ENCODE data around the gene THRA. TPM values are rescaled to one million over a fixed set of nuclear protein-coding genes. Genes with fewer than 3 reads are reported as not detected.
A peak's percentile ranks its signal among the peaks of the same experiment; 100 is the strongest.

Gene THRA
- total and polyA plus RNA-seq, 5 donors from 2014 or later: 10.7 to 29.4 (median 15.2) TPM

DNA sequence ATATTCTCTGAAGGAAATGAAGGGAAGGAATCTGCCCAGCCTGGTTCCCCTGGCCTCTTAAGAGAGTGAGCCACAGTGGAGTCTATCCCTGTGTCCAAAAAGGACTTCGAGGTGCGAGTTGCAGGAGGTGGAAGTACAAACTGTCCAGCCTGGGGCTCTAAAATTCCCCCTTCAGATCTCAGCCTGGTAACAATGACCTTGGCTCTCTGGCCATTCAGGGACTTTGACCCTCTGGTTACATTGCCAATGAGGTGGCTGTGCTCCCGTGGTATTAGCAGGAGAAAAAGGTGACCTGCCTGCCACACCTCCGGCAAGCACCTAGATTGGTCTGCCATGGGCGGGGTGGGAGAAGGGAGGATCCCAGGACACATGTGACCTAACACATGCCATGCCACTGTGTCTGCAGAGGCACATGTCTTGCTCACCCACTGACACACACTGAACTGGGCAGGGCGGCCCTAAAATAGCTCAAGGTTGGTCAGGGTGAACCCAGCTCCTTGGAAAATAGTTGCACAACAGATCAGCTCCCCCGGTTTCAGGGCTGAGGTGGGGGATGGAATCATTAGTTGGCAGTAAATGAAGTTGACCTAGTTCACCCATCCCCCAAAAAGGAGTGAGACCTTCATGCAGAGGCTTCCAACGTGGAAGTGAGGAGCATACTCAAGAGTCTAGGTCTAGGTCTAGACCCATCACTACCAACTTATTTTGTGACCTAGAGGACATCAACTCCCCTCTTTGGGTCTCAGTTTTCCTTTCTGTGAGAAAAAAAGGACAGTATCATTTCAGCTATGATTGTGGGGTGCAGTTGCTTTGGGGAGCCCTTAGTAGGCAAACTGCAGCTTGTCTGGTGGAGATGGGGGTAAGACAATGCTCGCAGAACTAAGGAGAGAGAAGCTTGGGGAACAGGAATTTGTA, 35.4 kb downstream of the THRA start:
- peak in 1 of 3 donors; percentile 19 for DNase-seq
- no peaks in the 10 kb centered on the region for H3K9me3 Mint-ChIP-seq
- ATAC-seq (ENCODE audit: low read depth in 2 of 2): no peak
- H3K27ac Mint-ChIP-seq: peak overlapping the region; percentile 88 to 97 (median 97)
- H3K27me3 ChIP-seq (ENCODE audit: control insufficient read depth, insufficient read depth, low read length): no peaks in the 10 kb centered on the region
- H3K4me3 Mint-ChIP-seq: peak overlapping the region; percentile 89 to 98 (median 97)
- peak overlapping the region; percentile 86 for H3K4me3 ChIP-seq (ENCODE audit: low read depth, low read length)
- no peaks in the 10 kb centered on the region for H3K27me3 Mint-ChIP-seq
- peaks cover 88% of the 10 kb centered on the region for H3K4me1 ChIP-seq (ENCODE audit: control insufficient read depth, insufficient read depth, low read length, poor library complexity, severe bottlenecking)
- H3K9me3 ChIP-seq (ENCODE audit: control insufficient read depth in 2 of 2, low read length in 2 of 2): no peaks in the 10 kb centered on the region
- peaks cover 0 to 94% (median 56%) of the 10 kb centered on the region in 4 donors for H3K4me1 Mint-ChIP-seq
- peaks cover 27% of the 10 kb centered on the region for H3K36me3 Mint-ChIP-seq
- H3K36me3 ChIP-seq (ENCODE audit: control insufficient read depth, insufficient read depth, low read length): peaks cover 30% of the 10 kb centered on the region
- H3K27ac ChIP-seq (ENCODE audit: insufficient read depth, low read length, poor library complexity, severe bottlenecking): peak overlapping the region; percentile 99

DNA sequence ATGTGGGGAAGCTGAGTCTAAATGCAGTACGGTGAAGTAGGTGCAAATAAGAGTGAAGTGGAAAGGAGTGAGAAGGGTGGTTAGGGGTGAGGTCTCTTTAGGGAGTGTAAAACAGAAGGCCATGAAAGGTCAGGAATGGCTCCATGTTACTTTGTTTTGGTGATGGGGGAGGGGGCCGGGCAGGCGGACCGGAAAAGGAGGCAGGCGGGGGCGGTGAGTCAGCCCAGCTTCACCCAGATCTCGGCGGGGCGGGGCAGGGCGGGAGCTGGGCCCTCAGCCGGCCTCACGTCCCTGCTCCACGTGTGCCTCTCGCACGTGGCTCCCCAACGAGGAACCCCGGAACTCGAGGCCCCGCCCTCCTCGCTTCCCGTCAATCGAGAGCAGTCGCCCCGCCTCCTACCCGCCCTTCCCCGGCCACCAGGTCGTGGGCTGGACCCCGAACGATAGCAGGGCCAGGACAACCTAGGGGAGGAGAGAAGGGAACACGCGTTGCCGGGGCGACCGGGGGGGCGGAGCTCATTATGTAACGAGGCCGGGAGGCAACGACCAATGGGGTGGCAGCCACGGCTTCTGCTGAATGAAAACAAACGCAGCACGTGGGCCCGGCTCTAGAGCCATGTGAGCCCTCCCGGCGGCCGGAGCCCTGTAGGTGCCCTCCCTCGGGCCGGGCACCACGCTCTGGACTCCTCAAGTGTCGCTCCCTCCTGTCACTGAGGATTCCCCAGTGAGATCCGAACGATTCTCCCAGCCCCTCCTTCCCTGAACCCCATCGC, 36.3 kb downstream of the THRA start:
- Mint-ChIP-seq H3K9me3 (no peaks in the 10 kb centered on the region), H3K27ac (peak overlapping the region; percentile 88 to 97 (median 97)), H3K4me3 (peak overlapping the region; percentile 89 to 98 (median 97)), H3K4me1 (peaks cover 0 to 94% (median 61%) of the 10 kb centered on the region in 4 donors), H3K27me3 (no peaks in the 10 kb centered on the region), H3K36me3 (peaks cover 19% of the 10 kb centered on the region)
- ATAC-seq (ENCODE audit: low read depth in 2 of 2): peak; percentile 76 to 79
- Histone ChIP-seq H3K27ac (ENCODE audit: insufficient read depth, low read length, poor library complexity, severe bottlenecking) (peak overlapping the region; percentile 99), H3K4me3 (ENCODE audit: low read depth, low read length) (peak overlapping the region; percentile 89), H3K27me3 (ENCODE audit: control insufficient read depth, insufficient read depth, low read length) (no peaks in the 10 kb centered on the region), H3K4me1 (ENCODE audit: control insufficient read depth, insufficient read depth, low read length, poor library complexity, severe bottlenecking) (peaks cover 92% of the 10 kb centered on the region), H3K36me3 (ENCODE audit: control insufficient read depth, insufficient read depth, low read length) (peaks cover 22% of the 10 kb centered on the region), H3K9me3 (ENCODE audit: control insufficient read depth in 2 of 2, low read length in 2 of 2) (no peaks in the 10 kb centered on the region)
- peak; percentile 99 to 100 (median 99) for DNase-seq

DNA sequence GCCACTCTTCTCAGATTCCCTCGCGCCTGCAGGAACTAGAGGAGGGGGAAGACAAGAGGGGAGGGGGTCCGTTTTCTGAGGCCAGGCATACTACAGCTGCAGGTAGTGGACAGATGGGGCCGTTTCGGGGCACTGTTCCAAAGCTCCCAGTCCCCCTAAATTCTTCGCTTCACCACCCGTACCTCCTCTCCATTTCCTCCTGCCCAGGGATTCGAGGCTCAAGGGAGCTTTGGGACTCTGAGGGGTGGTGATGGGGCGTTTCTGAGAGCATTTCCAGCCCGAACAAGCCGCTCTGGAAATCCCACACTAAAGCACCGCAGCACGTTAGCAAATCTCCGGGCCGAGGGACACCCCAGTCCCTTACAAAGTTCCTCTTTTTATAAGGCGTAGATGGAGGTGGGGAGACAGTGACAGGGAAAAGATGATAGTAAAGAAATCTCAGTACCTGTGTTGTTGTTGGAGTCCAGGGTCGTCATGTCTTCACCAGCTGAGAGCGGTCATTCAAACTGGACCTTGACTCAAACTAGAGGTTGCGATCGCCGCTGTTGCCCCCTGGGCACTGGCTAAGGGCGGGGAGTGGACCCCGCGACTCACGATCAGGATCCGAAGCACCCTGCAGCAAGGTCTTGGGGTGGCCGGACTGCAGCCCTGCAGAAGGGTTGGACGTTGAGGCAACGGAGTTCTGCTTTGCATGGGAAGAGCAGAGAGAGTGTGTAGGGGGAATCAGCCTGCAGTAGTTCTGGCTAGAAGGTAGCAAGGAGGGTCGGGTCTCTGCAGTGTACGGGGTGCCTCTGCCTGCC, 37.1 kb downstream of the THRA start:
- Mint-ChIP-seq H3K4me1 (peaks cover 8 to 94% (median 66%) of the 10 kb centered on the region in 4 donors), H3K27me3 (no peaks in the 10 kb centered on the region), H3K4me3 (peak overlapping the region; percentile 89 to 98 (median 97)), H3K9me3 (no peaks in the 10 kb centered on the region), H3K36me3 (peaks cover 15% of the 10 kb centered on the region), H3K27ac (peak overlapping the region; percentile 88 to 97 (median 97))
- no peaks in the 10 kb centered on the region for H3K9me3 ChIP-seq (ENCODE audit: control insufficient read depth in 2 of 2, low read length in 2 of 2)
- peak overlapping the region; percentile 99 for H3K27ac ChIP-seq (ENCODE audit: insufficient read depth, low read length, poor library complexity, severe bottlenecking)
- ATAC-seq (ENCODE audit: low read depth in 2 of 2): no peak
- DNase-seq: peak in 1 of 3 donors; percentile 30
- H3K4me1 ChIP-seq (ENCODE audit: control insufficient read depth, insufficient read depth, low read length, poor library complexity, severe bottlenecking): peaks cover 93% of the 10 kb centered on the region
- H3K36me3 ChIP-seq (ENCODE audit: control insufficient read depth, insufficient read depth, low read length): peaks cover 15% of the 10 kb centered on the region
- no peaks in the 10 kb centered on the region for H3K27me3 ChIP-seq (ENCODE audit: control insufficient read depth, insufficient read depth, low read length)
- peak overlapping the region; percentile 89 for H3K4me3 ChIP-seq (ENCODE audit: low read depth, low read length)

DNA sequence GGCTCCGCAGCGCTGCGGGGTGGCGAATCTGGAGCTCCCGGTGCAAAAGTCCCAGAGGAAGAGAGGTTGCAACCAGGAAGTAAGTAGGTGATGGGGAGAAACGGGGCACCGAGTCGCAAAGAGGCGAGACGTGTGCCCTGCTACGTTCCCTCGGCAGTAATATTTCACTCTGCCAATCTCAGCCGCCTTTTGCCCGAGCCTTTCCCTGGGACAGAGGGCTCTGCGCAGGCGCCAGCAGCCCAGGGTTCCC, 37.6 kb downstream of the THRA start, which contains the start of gene NR1D1:
Gene NR1D1, minus strand, starts transcription at position 171 of the 250 bp plus-strand sequence. CDS start 495 bp downstream, outside the sequence.
- Histone ChIP-seq H3K27me3 (ENCODE audit: control insufficient read depth, insufficient read depth, low read length) (no peaks in the 10 kb centered on the region), H3K36me3 (ENCODE audit: control insufficient read depth, insufficient read depth, low read length) (peaks cover 12% of the 10 kb centered on the region), H3K27ac (ENCODE audit: insufficient read depth, low read length, poor library complexity, severe bottlenecking) (peak within 1 kb of the TSS; percentile 99), H3K9me3 (ENCODE audit: control insufficient read depth in 2 of 2, low read length in 2 of 2) (no peaks in the 10 kb centered on the region), H3K4me1 (ENCODE audit: control insufficient read depth, insufficient read depth, low read length, poor library complexity, severe bottlenecking) (peaks cover 93% of the 10 kb centered on the region), H3K4me3 (ENCODE audit: low read depth, low read length) (peak within 1 kb of the TSS; percentile 89)
- H3K36me3 Mint-ChIP-seq: peaks cover 15% of the 10 kb centered on the region
- peak within 1 kb of the TSS; percentile 89 to 98 (median 97) for H3K4me3 Mint-ChIP-seq
- ATAC-seq (ENCODE audit: low read depth in 2 of 2) (no peak), DNase-seq (no peak)
- H3K9me3 Mint-ChIP-seq: no peaks in the 10 kb centered on the region
- H3K27ac Mint-ChIP-seq: peak within 1 kb of the TSS; percentile 88 to 97 (median 97)
- no peaks in the 10 kb centered on the region for H3K27me3 Mint-ChIP-seq
- peaks cover 10 to 94% (median 66%) of the 10 kb centered on the region in 4 donors for H3K4me1 Mint-ChIP-seq

DNA sequence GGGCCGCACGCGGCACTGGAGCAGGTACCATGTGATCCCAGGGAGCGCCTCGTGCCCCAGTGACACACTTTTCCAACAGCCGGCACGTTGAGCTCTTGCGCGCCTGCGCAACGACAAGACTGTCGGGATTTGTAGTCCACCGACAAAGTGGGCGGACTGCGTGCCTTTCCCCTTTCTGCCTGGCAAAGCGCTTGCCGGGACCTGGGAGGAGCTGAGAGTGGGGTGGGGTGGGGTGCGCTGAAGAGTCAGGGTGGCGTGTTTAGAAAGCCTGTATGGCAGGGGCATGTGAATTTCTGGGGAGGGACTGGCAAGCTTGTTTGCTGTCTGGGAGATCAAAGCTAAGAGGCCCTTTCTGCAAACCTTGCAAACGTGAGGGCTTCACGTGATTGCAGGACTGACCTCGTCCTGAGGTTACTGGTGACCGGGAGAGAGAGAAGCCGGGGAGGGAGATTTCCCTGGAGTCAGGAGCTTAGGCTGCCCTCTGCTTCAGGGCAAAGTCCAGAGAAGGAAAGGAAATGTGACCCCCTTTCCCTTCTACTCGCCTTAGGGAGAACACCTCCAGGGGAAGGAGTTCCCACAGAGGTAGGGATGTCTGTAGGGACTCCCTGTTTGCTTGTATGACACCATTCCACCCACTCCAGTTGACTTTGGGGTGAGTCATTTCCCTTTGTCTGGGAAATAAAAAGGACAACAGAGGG, 38.1 kb downstream of the THRA start:
- peak overlapping the region; percentile 89 for H3K4me3 ChIP-seq (ENCODE audit: low read depth, low read length)
- ATAC-seq (ENCODE audit: low read depth in 2 of 2) (peak; percentile 13 to 28), DNase-seq (peak; percentile 86 to 95 (median 89))
- peak overlapping the region; percentile 99 for H3K27ac ChIP-seq (ENCODE audit: insufficient read depth, low read length, poor library complexity, severe bottlenecking)
- peaks cover 10 to 94% (median 66%) of the 10 kb centered on the region in 4 donors for H3K4me1 Mint-ChIP-seq
- no peaks in the 10 kb centered on the region for H3K9me3 ChIP-seq (ENCODE audit: control insufficient read depth in 2 of 2, low read length in 2 of 2)
- H3K27me3 Mint-ChIP-seq: no peaks in the 10 kb centered on the region
- H3K9me3 Mint-ChIP-seq: no peaks in the 10 kb centered on the region
- peaks cover 9% of the 10 kb centered on the region for H3K36me3 ChIP-seq (ENCODE audit: control insufficient read depth, insufficient read depth, low read length)
- H3K4me3 Mint-ChIP-seq: peak overlapping the region; percentile 89 to 98 (median 97)
- peaks cover 93% of the 10 kb centered on the region for H3K4me1 ChIP-seq (ENCODE audit: control insufficient read depth, insufficient read depth, low read length, poor library complexity, severe bottlenecking)
- H3K36me3 Mint-ChIP-seq: peaks cover 13% of the 10 kb centered on the region
- peak overlapping the region; percentile 88 to 97 (median 97) for H3K27ac Mint-ChIP-seq
- H3K27me3 ChIP-seq (ENCODE audit: control insufficient read depth, insufficient read depth, low read length): no peaks in the 10 kb centered on the region

DNA sequence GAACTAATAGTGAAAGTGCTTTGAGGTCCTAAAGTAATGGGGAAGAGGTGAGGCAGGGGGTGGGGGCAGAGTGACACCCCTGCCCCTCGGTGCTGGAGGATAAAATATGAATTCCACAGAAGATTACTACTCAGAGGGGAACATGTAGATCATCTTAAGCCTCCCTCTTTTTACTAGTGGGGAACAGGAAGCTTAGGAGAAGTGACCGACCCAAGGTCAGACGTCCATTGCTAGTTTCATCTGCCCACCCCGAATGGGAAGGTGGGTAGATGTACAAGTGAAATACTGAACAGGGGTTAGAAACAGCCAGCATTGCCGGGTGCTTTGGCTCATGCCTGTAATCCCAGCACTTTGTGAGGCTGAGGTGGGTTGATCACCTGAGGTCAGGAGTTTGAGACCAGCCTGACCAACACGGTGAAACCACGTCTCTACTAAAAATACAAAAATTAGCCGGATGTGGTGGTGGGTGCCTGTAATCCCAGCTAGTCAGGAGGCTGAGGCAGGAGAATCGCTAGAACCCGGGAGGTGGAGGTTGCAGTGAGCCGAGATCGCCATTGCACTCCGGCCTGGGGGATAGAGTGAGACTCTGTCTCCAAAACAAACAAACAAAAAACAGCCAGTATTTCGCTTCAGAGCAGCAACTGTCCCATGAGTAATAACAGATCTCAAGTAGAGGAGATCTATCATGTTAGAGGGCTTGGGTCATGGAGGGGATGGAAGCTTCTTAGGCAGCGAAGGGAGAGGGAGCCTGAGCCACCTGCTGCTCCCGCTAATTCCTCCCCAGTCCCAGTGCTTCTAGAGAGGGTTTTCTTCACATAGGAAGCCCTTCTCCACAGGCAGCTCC, 38.8 kb downstream of the THRA start:
- DNase-seq (no peak), ATAC-seq (ENCODE audit: low read depth in 2 of 2) (no peak)
- peaks cover 9% of the 10 kb centered on the region for H3K36me3 ChIP-seq (ENCODE audit: control insufficient read depth, insufficient read depth, low read length)
- Mint-ChIP-seq H3K27ac (peak overlapping the region; percentile 88 to 97 (median 97)), H3K36me3 (peaks cover 6% of the 10 kb centered on the region), H3K4me1 (peaks cover 10 to 94% (median 67%) of the 10 kb centered on the region in 4 donors), H3K9me3 (no peaks in the 10 kb centered on the region), H3K27me3 (no peaks in the 10 kb centered on the region), H3K4me3 (peak overlapping the region; percentile 89 to 98 (median 97))
- no peaks in the 10 kb centered on the region for H3K9me3 ChIP-seq (ENCODE audit: control insufficient read depth in 2 of 2, low read length in 2 of 2)
- no peaks in the 10 kb centered on the region for H3K27me3 ChIP-seq (ENCODE audit: control insufficient read depth, insufficient read depth, low read length)
- peak overlapping the region; percentile 89 for H3K4me3 ChIP-seq (ENCODE audit: low read depth, low read length)
- H3K27ac ChIP-seq (ENCODE audit: insufficient read depth, low read length, poor library complexity, severe bottlenecking): peak overlapping the region; percentile 99
- peaks cover 93% of the 10 kb centered on the region for H3K4me1 ChIP-seq (ENCODE audit: control insufficient read depth, insufficient read depth, low read length, poor library complexity, severe bottlenecking)

Data from CD4-positive, CD25-positive, alpha-beta regulatory T cell (primary cell).